HCT116 (cell line): ENCODE measurements around the gene SLC35F2. TPM values are rescaled to one million over a fixed set of nuclear protein-coding genes. Genes with fewer than 3 reads are reported as not detected.

Experiments used
- ATAC-seq: fragments of 200-7000 bp; cut with Tn5 transposase; 2 replicates; pipeline ENCODE4 v1.9.1; 2020; ENCODE audit warnings: mild to moderate bottlenecking, moderate library complexity
- BruUV-seq: library from RNA; stranded (reverse); fragments of 400-500 nt; replicated peaks from 2 replicates; lab custom pipeline; 2021; lab: Mats Ljungman, UMichigan
- CTCF ChIA-PET: fragments of 300-600 bp; sonication (Branson Sonifier 250); formaldehyde crosslinking; loops from one replicate; lab custom pipeline; 2021; ENCODE audit warnings: antibody characterized with exemption; lab: Charles Lee
- POLR2A ChIA-PET: fragments of 300-600, 350-600 bp; sonication (Branson Sonifier 250); formaldehyde crosslinking; loops from one replicate; lab custom pipeline; 2021; ENCODE audit warnings: antibody characterized with exemption; lab: Charles Lee
- RAD21 ChIA-PET, 2 experiments: fragments of 300-600 bp; sonication (Branson Sonifier 250); formaldehyde crosslinking; loops; one replicate each; lab custom pipeline; 2023; ENCODE audit warnings: low total read pairs in 2 of 2; ENCODE audit not compliant: uncharacterized antibody in 2 of 2, unreplicated experiment in 2 of 2, low non-redundant PET in 1 of 2; lab: Charles Lee
- DNase-seq: peaks from one replicate; pipeline ENCODE4 v3.0.0-alpha.2; 2010; ENCODE audit warnings: low read depth, low spot score
- H2AFZ ChIP-seq: fragments of 200-600 bp; shearing (Covaris generic), sonication (generic); 2 replicates; pipeline ENCODE4 v1.6.1; 2017; ENCODE audit warnings: low read depth, mixed run types, mixed read lengths, antibody characterized with exemption, low read length; ENCODE audit not compliant: poor library complexity, severe bottlenecking
- H3K27ac ChIP-seq: 2 replicates; pipeline ENCODE4 v1.5.1; 2012; ENCODE audit warnings: low read depth, low read length
- H3K27me3 ChIP-seq: fragments of 200-600 bp; sonication (generic); 2 replicates; pipeline ENCODE4 v1.6.1; 2016; ENCODE audit warnings: mixed run types, low read length, mixed read lengths; ENCODE audit not compliant: insufficient read depth
- H3K36me3 ChIP-seq, 2 experiments: fragments of 200-500 bp in 1 of 2; fragments of 200-600 bp in 1 of 2; sonication (Bioruptor generic) in 1 of 2; sonication (generic) in 1 of 2; 2 replicates each; pipeline versions ENCODE4 v1.5.1 to v1.6.1; 2014 to 2016; ENCODE audit warnings: low read length in 2 of 2, inconsistent platforms in 1 of 2, mixed read lengths in 1 of 2, mixed run types in 1 of 2; ENCODE audit not compliant: insufficient read depth in 2 of 2, control insufficient read depth in 1 of 2
- H3K4me1 ChIP-seq, 2 experiments: fragments of 200-600 bp in 1 of 2; sonication (generic) in 1 of 2; 2 replicates each; pipeline versions ENCODE4 v1.5.1 to v1.6.1; 2012 to 2017; ENCODE audit warnings: low read length in 2 of 2, inconsistent platforms in 1 of 2, mild to moderate bottlenecking in 1 of 2, mixed read lengths in 1 of 2, mixed run types in 1 of 2, moderate library complexity in 1 of 2; ENCODE audit not compliant: insufficient read depth in 2 of 2, control insufficient read depth in 1 of 2
- H3K4me2 ChIP-seq: fragments of 200-600 bp; sonication (generic); 2 replicates; pipeline ENCODE4 v1.6.1; 2017; ENCODE audit warnings: mixed run types, low read length, mixed read lengths
- H3K4me3 ChIP-seq, 2 experiments: fragments of 200-600 bp in 1 of 2; sonication (generic) in 1 of 2; replicated peaks in 1 of 2; 2 replicates each; pipeline ENCODE4 v1.5.1; 2011 to 2016; ENCODE audit warnings: low read length in 2 of 2, control low read depth in 1 of 2, low read depth in 1 of 2, mild to moderate bottlenecking in 1 of 2, mixed read lengths in 1 of 2, mixed run types in 1 of 2
- H3K79me2 ChIP-seq: fragments of 200-600 bp; sonication (generic); 2 replicates; pipeline ENCODE4 v1.6.1; 2017; ENCODE audit warnings: mild to moderate bottlenecking, mixed run types, low read length, moderate library complexity, mixed read lengths; ENCODE audit not compliant: insufficient read depth
- H3K9ac ChIP-seq: fragments of 200-600 bp; sonication (generic); 2 replicates; pipeline ENCODE4 v1.6.1; 2016; ENCODE audit warnings: low read length, mixed read lengths
- H3K9me2 ChIP-seq: fragments of 200-600 bp; sonication (generic), shearing (Covaris generic); 2 replicates; pipeline ENCODE4 v1.6.1; 2017; ENCODE audit warnings: mixed run types, mild to moderate bottlenecking, moderate library complexity; ENCODE audit not compliant: insufficient read depth
- H3K9me3 ChIP-seq, 2 experiments: fragments of 200-500 bp in 1 of 2; fragments of 200-600 bp in 1 of 2; sonication (Bioruptor generic) in 1 of 2; sonication (generic) in 1 of 2; 2 replicates each; pipeline ENCODE4 v1.6.1; 2014 to 2017; ENCODE audit warnings: low read length in 2 of 2, mixed read lengths in 2 of 2, inconsistent platforms in 1 of 2, low read depth in 1 of 2, mild to moderate bottlenecking in 1 of 2, mixed run types in 1 of 2, moderate library complexity in 1 of 2; ENCODE audit not compliant: control insufficient read depth in 1 of 2, insufficient read depth in 1 of 2
- H4K20me1 ChIP-seq: fragments of 200-600 bp; sonication (generic), shearing (Covaris generic); 2 replicates; pipeline ENCODE4 v1.6.1; 2017; ENCODE audit warnings: mixed run types, mild to moderate bottlenecking, moderate library complexity; ENCODE audit not compliant: insufficient read depth
- CBX3 ChIP-seq: IDR thresholded peaks from 2 replicates; pipeline ENCODE4 v1.6.1; 2012; ENCODE audit warnings: low read depth
- CTCF ChIP-seq, 3 experiments: fragments of 200-600 bp in 1 of 3; sonication (generic) in 1 of 3; IDR thresholded peaks in 2 of 3; conservative IDR thresholded peaks in 1 of 3; 2 replicates each; pipeline ENCODE4 v1.5.1; 2012 to 2017; ENCODE audit warnings: low read depth in 2 of 3, low read length in 2 of 3, antibody characterized with exemption in 1 of 3, borderline replicate concordance in 1 of 3, control low read depth in 1 of 3, mild to moderate bottlenecking in 1 of 3, mixed read lengths in 1 of 3, mixed run types in 1 of 3, moderate library complexity in 1 of 3; ENCODE audit not compliant: insufficient read depth in 1 of 3
- ELF1 ChIP-seq: IDR thresholded peaks from 2 replicates; pipeline ENCODE4 v1.6.1; 2012; ENCODE audit warnings: low read depth, borderline replicate concordance
- EZH2 ChIP-seq: fragments of 200-600 bp; sonication (generic); IDR thresholded peaks from 2 replicates; pipeline ENCODE4 v1.6.1; 2017; ENCODE audit warnings: antibody characterized with exemption, mixed run types
- EZH2phosphoT487 ChIP-seq: fragments of 200-600 bp; IDR thresholded peaks from 2 replicates; pipeline ENCODE4 v1.6.1; 2018; ENCODE audit warnings: antibody characterized with exemption, borderline replicate concordance
- FOSL1 ChIP-seq: IDR thresholded peaks from 2 replicates; pipeline ENCODE4 v1.6.1; 2012; ENCODE audit warnings: low read depth
- MAX ChIP-seq: IDR thresholded peaks from 2 replicates; pipeline ENCODE4 v1.6.1; 2012
- POLR2A ChIP-seq: IDR thresholded peaks from 2 replicates; pipeline ENCODE4 v1.7.0; 2011; ENCODE audit warnings: borderline replicate concordance; ENCODE audit not compliant: insufficient read depth, insufficient read length; ENCODE audit errors: extremely low read depth
- SP1 ChIP-seq: IDR thresholded peaks from 2 replicates; pipeline ENCODE4 v1.6.1; 2012; ENCODE audit warnings: low read depth
- SRF ChIP-seq: IDR thresholded peaks from 2 replicates; pipeline ENCODE4 v1.6.1; 2012; ENCODE audit warnings: low read depth
- TCF7L2 ChIP-seq: IDR thresholded peaks from 2 replicates; pipeline ENCODE4 v1.7.0; 2011; ENCODE audit warnings: borderline replicate concordance, inconsistent platforms; ENCODE audit not compliant: insufficient read depth, insufficient read length; ENCODE audit errors: extremely low read depth
- intact Hi-C: fragments of 100-400 bp; cut with micrococcal nuclease; formaldehyde crosslinking; loops from 2 replicates; pipeline ENCODE4 v1.10.0; 2022
- total RNA-seq: library from RNA; stranded (reverse); gene quantifications from one replicate; pipeline ENCODE4 v1.2.1, GENCODE V29; 2021; ENCODE audit not compliant: unreplicated experiment

Gene SLC35F2
- total RNA-seq, 1 experiment from 2014 or later = 53.5 TPM

GRCh38 chr11:107853070-107853469, 5.5 kb downstream of the SLC35F2 start:
- no peak for DNase-seq
- ChIA-PET POLR2A (interaction anchor here (1.3 to 1.5 kb wide), 2 partner anchors 13 to 22 kb away, joined by 4 read pairs; no protein-coding TSS in a partner anchor), RAD21 (interaction anchor here in 1 of 2 experiments (0.7 kb wide), 1 partner anchor 62 kb away, joined by 3 read pairs; no protein-coding TSS in a partner anchor)
- no peaks in the 10 kb centered on the region; the same call in 1 of the 2 replicates for H4K20me1 ChIP-seq
- H3K9me2 ChIP-seq = no peaks in the 10 kb centered on the region
- no peaks in the 10 kb centered on the region for H3K9me3 ChIP-seq
- H3K4me1 ChIP-seq = peaks cover 16 to 44% of the 10 kb centered on the region in 2 experiments
- no peak for TF ChIP-seq EZH2
- no peak for TF ChIP-seq EZH2phosphoT487
- TF ChIP-seq CBX3 = no peak
- no peak for TF ChIP-seq TCF7L2
- TF ChIP-seq FOSL1 = no peak
- TF ChIP-seq CTCF (IDR thresholded peaks at IDR 0.05 in 2 of 3, conservative IDR thresholded peaks at IDR 0.05 in 1 of 3; ENCODE audit: borderline replicate concordance in 1 of 3, insufficient read depth in 1 of 3, low read depth in 2 of 3, low read length in 2 of 3) = no peak
- TF ChIP-seq MAX = no peak
- no peak for TF ChIP-seq SRF
- no peak for TF ChIP-seq POLR2A
- TF ChIP-seq ELF1 = no peak
- no peak for TF ChIP-seq SP1
- TF ChIP-seq, all 23 proteins: peak for 0
- Histone ChIP-seq H3K27ac (no peak overlapping the region), H3K79me2 (peaks cover 96% of the 10 kb centered on the region), H3K27me3 (no peaks in the 10 kb centered on the region), H3K4me2 (no peak overlapping the region), H3K4me3 (no peak overlapping the region), H2AFZ (no peak overlapping the region), H3K36me3 (peaks cover 0 to 6% of the 10 kb centered on the region in 2 experiments; a peak in 1 of 4 replicates), H3K9ac (no peak overlapping the region)
- CTCF ChIA-PET = no interaction called here
- no TSS peak for BruUV-seq
- no peak for ATAC-seq
- intact Hi-C loops = no loop called here
